GM12873 (cell line): Measurements from ENCODE around the gene AGO3.
A peak's percentile ranks its signal among the peaks of the same experiment; 100 is the strongest.

ENCODE experiments used
- CTCF ChIP-seq: IDR thresholded peaks from 2 replicates; pipeline ENCODE4 v1.5.1; 2012; ENCODE audit warnings: low read depth, mild to moderate bottlenecking, moderate library complexity, low read length, control low read depth; ENCODE audit not compliant: insufficient read depth; ENCODE audit errors: missing control alignments

Gene AGO3

DNA sequence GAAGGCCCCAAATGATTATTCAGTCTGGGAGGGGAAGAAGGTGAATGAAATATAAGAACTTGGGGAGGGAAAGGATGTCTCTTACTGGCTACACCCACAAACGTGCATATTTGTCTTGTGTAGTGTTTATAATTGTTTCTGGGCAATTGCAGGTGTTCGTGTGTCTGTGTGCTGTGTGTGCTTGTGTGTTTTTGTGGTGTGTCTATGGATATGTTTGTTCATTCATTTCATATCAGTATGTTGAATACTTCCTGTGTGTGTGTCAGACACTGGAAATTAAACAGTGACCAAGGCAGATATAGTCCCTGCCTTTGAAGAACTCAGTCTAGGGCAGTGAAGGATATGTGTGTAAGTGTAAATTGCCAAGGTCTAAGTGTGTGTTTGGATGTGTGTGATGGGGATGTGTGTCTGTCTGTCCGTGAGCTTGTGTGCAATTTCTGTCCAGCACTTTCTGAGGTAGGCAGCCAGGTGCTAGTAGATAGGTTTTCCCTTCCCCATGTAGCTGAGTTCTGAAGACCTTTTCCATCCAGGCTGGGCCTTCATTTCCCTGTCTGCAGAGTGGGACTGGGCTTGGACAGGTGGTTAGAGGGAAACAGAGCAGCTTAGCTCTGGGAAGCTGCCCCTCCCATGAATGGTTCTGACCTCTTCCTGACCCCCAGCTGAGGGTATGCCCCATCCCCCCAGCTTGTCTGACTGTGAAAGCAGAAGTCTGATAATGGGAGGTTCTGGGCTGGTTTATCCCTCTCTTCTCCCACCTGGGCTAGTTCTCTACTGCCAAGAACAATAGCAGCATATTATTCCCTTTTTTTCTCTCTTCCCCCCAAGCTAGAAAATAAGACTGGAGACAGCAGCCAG, 44.1 kb upstream of the AGO3 start:
- no peak for TF ChIP-seq CTCF

DNA sequence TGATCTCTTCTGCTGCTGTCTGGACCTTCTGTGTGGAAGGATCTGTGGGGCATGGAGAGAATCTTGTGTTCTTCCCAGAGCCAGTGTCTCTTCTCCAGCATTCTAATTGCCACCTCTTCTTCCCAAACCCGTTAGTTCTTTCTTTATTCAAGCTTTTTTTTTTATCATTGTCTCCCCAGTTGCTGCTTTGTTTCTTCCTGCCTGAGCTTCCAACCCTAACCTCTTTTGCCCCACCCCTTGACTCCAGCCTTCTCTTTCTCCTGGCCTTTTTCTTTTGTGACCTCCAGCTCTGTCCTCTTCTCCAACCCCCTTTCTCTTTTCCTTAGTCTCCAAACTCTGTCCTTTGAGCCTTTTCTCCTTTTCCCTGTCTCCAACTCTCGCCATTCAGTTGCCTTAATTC, 43.4 kb upstream of the AGO3 start:
- no peak for TF ChIP-seq CTCF

- TF ChIP-seq CTCF, result no peak
These were observed 42.6 kb upstream of the AGO3 start for GRCh38 chr1:35888255-35888654.

DNA sequence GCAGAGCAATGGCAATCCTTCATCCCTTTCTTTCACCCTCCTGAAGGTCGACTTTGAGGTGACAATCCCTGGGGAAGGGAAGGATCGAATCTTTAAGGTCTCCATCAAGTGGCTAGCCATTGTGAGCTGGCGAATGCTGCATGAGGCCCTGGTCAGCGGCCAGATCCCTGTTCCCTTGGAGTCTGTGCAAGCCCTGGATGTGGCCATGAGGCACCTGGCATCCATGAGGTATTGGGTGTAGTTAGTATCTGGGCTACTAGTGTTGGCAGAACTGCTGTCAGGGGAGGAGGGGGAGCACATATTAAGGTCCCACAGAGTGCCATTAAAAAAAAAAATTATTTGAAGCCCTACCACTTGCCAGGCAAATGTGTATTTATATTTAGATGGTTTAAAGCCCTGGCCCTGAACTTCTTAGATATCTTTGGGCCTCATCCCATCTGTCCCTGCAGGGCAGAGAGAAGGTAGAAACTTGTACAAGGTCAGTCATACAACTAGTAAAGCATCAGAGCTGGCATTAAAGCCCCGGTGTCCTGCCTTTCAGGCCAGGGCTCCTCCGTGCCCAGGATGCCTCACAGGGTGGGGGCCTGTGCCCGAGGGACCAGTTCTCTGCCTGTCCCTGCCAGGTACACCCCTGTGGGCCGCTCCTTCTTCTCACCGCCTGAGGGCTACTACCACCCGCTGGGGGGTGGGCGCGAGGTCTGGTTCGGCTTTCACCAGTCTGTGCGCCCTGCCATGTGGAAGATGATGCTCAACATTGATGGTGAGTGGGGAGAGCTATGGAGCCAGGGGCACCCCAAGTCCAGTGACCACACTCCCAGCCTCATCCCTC, 37.6 kb upstream of the AGO3 start:
- no peak for TF ChIP-seq CTCF

GRCh38 chr1:35894183-35894582, 36.7 kb upstream of the AGO3 start:
- TF ChIP-seq CTCF, result no peak

DNA sequence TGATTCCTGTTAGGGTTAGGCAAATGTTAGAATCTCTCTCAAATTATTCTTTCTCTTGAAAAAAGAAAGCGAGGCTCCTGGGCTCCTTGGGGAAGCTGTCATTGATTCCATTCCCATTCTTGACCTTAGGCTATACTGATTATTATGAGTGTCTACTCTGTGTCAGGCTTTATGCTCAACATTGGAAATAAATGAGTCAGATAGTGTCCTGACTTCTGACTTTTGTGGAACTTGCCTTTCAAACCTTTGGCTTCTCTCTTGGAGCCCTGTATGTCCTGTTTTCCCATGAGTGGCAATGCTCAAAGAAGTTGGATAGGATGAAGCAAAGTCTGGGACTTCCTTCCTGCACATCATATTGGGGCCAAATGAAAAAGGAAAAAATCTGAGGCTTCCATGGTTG, 36.2 kb upstream of the AGO3 start:
- no peak for TF ChIP-seq CTCF

DNA sequence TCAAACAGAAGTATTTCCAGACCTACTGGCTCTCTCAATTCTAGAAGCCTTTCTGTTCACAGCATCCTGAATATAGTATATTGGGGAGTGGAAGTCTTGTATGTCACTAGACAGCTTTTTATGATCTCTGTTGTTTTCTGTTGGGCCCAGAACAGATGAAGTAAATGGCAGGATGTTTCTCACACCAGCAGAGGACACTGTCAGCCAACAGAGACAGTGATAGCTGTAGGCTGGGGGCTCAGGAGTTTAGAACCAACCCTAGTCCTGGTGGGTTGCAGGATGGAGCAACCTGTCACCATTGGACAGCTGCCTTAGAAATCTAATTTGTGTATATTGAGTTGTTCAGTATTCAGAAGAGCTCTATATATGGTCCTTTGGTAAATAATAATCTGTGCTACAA, 31.0 kb upstream of the AGO3 start:
- TF ChIP-seq CTCF, result peak; percentile 37
